Ishikawa (cell line): Measurements from ENCODE around the gene TXLNG.

Source experiments
- CEBPB ChIP-seq: IDR thresholded peaks from 2 replicates; pipeline ENCODE4 v1.6.1; 2012
- CREB1 ChIP-seq: IDR thresholded peaks from 2 replicates; pipeline ENCODE4 v1.6.1; 2012; ENCODE audit warnings: low read depth
- EGR1 ChIP-seq: IDR thresholded peaks from 2 replicates; pipeline ENCODE4 v1.6.1; 2012
- EP300 ChIP-seq: IDR thresholded peaks from 2 replicates; pipeline ENCODE4 v1.6.1; 2012; ENCODE audit warnings: borderline replicate concordance
- FOXM1 ChIP-seq: IDR thresholded peaks from 2 replicates; pipeline ENCODE4 v1.6.1; 2012; ENCODE audit warnings: low read depth, borderline replicate concordance
- NFIC ChIP-seq: IDR thresholded peaks from 2 replicates; pipeline ENCODE4 v1.6.1; 2012
- RAD21 ChIP-seq: IDR thresholded peaks from 2 replicates; pipeline ENCODE4 v1.6.1; 2012; ENCODE audit warnings: low read depth
- TAF1 ChIP-seq: IDR thresholded peaks from 2 replicates; pipeline ENCODE4 v1.6.1; 2012; ENCODE audit warnings: low read depth, mild to moderate bottlenecking
- TCF12 ChIP-seq: IDR thresholded peaks from 2 replicates; pipeline ENCODE4 v1.6.1; 2012; ENCODE audit warnings: low read depth
- TEAD4 ChIP-seq: IDR thresholded peaks from 2 replicates; pipeline ENCODE4 v1.6.1; 2012
- YY1 ChIP-seq: IDR thresholded peaks from 2 replicates; pipeline ENCODE4 v1.6.1; 2012; ENCODE audit warnings: low read depth
- ZBTB7A ChIP-seq: IDR thresholded peaks from 2 replicates; pipeline ENCODE4 v1.6.1; 2012; ENCODE audit warnings: low read depth
- TF ChIP-seq, protein P1 (sequence below): IDR thresholded peaks from 2 replicates; pipeline ENCODE4 v1.6.1; 2012
- TF ChIP-seq, protein P2 (sequence below): IDR thresholded peaks from 2 replicates; pipeline ENCODE4 v1.6.1; 2012; ENCODE audit warnings: low read depth, mild to moderate bottlenecking
- TF ChIP-seq, protein P3 (sequence below): IDR thresholded peaks from 2 replicates; pipeline ENCODE4 v1.6.1; 2012

The TXLNG gene

DNA sequence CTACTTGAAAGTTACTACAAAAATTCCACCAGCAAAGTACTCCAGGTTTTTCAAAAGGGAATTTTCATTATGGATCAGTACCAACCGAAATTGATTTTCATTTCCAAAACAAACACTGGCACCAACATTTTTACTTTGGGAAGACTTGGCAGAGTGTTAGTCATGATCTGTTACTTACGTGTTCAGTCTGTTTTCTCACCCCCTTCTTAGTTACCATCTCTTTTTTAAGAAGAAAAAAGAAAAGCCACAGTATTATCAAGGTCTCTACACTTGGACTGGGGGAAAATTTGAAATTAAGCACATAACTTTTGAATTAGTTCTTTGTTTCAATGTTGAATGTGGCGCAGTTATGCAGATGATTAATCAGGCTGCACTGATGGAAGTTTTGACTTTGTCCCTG, 56.4 kb downstream of the TXLNG start:
- TF ChIP-seq EGR1 (no peak), TCF12 (no peak), YY1 (no peak), ZBTB7A (no peak), FOXM1 (no peak), TAF1 (no peak), RAD21 (no peak), EP300 (no peak)
- TF ChIP-seq, protein P1, sequence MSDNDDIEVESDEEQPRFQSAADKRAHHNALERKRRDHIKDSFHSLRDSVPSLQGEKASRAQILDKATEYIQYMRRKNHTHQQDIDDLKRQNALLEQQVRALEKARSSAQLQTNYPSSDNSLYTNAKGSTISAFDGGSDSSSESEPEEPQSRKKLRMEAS: no peak
- TF ChIP-seq, protein P2, sequence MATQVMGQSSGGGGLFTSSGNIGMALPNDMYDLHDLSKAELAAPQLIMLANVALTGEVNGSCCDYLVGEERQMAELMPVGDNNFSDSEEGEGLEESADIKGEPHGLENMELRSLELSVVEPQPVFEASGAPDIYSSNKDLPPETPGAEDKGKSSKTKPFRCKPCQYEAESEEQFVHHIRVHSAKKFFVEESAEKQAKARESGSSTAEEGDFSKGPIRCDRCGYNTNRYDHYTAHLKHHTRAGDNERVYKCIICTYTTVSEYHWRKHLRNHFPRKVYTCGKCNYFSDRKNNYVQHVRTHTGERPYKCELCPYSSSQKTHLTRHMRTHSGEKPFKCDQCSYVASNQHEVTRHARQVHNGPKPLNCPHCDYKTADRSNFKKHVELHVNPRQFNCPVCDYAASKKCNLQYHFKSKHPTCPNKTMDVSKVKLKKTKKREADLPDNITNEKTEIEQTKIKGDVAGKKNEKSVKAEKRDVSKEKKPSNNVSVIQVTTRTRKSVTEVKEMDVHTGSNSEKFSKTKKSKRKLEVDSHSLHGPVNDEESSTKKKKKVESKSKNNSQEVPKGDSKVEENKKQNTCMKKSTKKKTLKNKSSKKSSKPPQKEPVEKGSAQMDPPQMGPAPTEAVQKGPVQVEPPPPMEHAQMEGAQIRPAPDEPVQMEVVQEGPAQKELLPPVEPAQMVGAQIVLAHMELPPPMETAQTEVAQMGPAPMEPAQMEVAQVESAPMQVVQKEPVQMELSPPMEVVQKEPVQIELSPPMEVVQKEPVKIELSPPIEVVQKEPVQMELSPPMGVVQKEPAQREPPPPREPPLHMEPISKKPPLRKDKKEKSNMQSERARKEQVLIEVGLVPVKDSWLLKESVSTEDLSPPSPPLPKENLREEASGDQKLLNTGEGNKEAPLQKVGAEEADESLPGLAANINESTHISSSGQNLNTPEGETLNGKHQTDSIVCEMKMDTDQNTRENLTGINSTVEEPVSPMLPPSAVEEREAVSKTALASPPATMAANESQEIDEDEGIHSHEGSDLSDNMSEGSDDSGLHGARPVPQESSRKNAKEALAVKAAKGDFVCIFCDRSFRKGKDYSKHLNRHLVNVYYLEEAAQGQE: no peak

DNA sequence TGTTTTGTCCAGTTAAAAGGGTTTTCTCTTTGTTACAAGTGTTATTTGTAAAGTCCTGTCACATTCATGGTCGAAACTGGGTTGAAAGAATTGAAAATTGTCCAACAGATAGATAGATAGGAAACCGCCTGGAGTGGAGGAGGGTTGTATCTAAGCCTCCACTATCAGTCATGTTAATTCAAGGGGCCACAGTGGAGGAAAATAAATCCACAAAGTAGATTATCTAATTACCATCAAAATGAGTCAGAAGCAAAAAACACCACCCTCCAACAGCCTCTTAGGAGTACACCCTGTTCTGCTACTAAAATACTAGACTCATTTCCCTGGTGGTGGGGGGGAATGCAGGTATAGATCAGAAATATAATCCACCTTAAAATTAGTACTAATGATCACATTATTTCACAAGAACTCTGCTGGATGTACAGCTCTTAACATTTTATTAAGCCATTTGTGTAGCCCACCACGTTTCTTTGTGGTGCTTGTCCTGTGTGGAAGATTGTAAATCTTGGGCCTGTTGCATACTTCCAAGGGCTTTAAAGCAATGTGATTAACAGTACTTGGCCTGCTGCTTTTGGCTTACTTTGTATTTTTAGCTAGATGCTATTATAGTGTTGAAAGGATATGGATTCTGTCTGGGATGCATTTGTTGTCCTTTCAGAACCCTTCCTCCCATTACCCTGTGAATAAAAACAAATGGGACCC, 57.1 kb downstream of the TXLNG start:
- TF ChIP-seq YY1 (no peak), TAF1 (no peak), EGR1 (no peak), FOXM1 (no peak), TCF12 (no peak), CEBPB (no peak), NFIC (no peak), RAD21 (no peak), EP300 (no peak), ZBTB7A (no peak), CREB1 (no peak)
- TF ChIP-seq, protein P3, sequence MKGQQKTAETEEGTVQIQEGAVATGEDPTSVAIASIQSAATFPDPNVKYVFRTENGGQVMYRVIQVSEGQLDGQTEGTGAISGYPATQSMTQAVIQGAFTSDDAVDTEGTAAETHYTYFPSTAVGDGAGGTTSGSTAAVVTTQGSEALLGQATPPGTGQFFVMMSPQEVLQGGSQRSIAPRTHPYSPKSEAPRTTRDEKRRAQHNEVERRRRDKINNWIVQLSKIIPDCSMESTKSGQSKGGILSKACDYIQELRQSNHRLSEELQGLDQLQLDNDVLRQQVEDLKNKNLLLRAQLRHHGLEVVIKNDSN: no peak
- TF ChIP-seq, protein P1: no peak

DNA sequence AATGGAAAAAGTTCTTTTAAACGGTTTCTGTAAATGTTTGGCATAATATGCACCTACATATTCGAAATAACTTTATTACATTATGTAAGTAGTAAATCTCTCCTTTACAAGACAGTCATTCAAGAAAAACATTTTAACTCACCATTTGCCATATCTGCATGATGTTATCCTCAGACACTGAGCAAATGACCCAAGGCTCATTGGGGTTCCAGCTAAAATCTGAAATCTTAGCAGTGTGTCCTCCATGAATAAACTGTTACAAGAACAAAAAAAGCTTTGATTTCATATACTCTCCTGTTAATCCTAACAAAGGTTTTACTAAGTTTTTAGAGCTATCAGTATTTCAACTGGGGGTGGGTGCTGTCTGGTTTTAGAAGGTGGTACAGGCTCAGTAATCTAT, 59.4 kb downstream of the TXLNG start:
- TF ChIP-seq, protein P1: no peak
- TF ChIP-seq ZBTB7A (no peak), CREB1 (no peak), FOXM1 (no peak), NFIC (no peak), RAD21 (no peak), TAF1 (no peak), TEAD4 (no peak), TCF12 (no peak), EGR1 (no peak), EP300 (no peak), YY1 (no peak), CEBPB (no peak)
- TF ChIP-seq, protein P2: no peak
- TF ChIP-seq, protein P3: no peak

DNA sequence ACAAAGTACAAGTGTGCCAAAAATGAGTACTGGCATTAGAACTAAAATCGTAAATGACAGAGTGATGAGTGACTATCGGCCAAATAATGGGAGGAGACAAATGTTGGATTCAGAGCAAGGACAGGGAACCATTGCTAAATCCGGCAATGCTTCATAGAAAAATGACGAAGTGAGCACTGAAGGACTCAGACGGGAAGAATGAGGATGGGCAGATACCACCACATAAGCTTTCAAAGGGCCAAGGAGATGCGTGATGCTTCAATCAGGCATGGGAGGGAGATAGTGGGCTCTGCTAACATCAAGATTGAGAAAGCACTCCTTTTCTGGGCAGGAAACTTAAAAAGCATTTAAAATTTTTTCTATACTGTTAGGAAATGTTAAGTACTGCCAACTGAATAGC, 62.3 kb downstream of the TXLNG start:
- no peak for TF ChIP-seq EP300
- no peak for TF ChIP-seq ZBTB7A
- no peak for TF ChIP-seq TEAD4
- TF ChIP-seq RAD21: no peak
- no peak for TF ChIP-seq TCF12

DNA sequence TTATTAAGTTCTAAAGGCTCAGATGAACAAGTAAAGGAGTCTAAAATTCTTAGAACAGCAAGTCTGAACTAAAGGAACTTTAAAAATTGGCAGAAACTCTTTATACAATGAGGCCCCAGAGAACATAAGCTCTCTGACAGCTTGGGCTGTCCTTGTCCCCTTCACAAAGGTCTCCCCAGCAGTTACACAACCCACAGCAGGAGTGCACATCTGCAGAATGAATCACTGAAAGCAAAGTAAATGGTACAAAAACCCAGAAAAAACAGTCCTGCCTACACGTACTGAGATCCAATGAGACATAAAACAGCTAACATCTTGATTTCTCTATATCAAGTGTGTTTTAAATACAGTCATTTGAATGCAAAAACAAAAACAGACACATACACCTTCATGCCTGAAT, 65.2 kb downstream of the TXLNG start:
- TF ChIP-seq EGR1 (no peak), EP300 (no peak), TCF12 (no peak), TAF1 (no peak), ZBTB7A (no peak), TEAD4 (no peak), FOXM1 (no peak), YY1 (no peak), CEBPB (no peak), CREB1 (no peak), RAD21 (no peak), NFIC (no peak)
- TF ChIP-seq, protein P2: no peak
- TF ChIP-seq, protein P1: no peak
- TF ChIP-seq, protein P3: no peak
